ENCODE measurements around the gene PCDH9.
A peak's percentile ranks its signal among the peaks of the same experiment; 100 is the strongest.

The PCDH9 gene

DNA sequence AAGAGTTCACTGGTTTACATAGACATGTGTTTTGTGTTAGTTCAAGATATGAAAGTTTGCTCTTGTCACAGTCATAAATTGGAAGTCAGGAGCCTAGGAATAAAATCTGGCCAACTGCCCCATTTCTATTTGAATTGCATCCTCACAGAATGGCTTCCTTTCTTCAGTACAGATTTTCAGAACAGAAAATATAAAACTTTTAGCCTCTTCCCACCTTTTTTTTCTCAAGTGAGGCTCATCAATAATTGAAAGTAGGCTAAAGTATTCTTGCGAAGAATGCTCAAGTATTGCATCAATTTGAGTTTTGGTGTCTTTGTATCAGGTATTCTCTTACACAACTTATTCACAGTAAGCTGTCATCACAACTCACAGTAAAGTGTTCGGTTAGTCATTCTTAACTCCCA, 802.7 kb downstream of the PCDH9 start:
- Histone ChIP-seq H3K36me3 (ENCODE audit: insufficient read depth, low read length) (no peaks in the 10 kb centered on the region), H3K9me2 (ENCODE audit: low read depth, low read length) (no peaks in the 10 kb centered on the region), H3F3A (ENCODE audit: insufficient read depth, low read length) (no peaks in the 10 kb centered on the region), H3K4me1 (ENCODE audit: insufficient read depth, low read length, severe bottlenecking) (peaks cover 23% of the 10 kb centered on the region), H3K9ac (ENCODE audit: low read length) (no peak overlapping the region), H3K79me2 (ENCODE audit: insufficient read depth, low read length) (no peaks in the 10 kb centered on the region), H4K20me1 (ENCODE audit: insufficient read depth, low read length) (no peaks in the 10 kb centered on the region), H3K9me3 (ENCODE audit: low read length) (no peaks in the 10 kb centered on the region), H3K27ac (ENCODE audit: low read depth, low read length, poor library complexity, severe bottlenecking) (no peak overlapping the region), H2AFZ (ENCODE audit: low read length) (peak overlapping the region; percentile 2; the same call in 1 of the 2 replicates), H3K27me3 (ENCODE audit: insufficient read depth, low read length) (no peaks in the 10 kb centered on the region), H3K4me2 (ENCODE audit: low read length) (no peak overlapping the region), H3K4me3 (ENCODE audit: low read depth, low read length, poor library complexity, severe bottlenecking) (no peak overlapping the region)
- TF ChIP-seq EZH2 (IDR thresholded peaks at IDR 0.05; ENCODE audit: borderline replicate concordance, low read length) = no peak
- TF ChIP-seq, protein P1, sequence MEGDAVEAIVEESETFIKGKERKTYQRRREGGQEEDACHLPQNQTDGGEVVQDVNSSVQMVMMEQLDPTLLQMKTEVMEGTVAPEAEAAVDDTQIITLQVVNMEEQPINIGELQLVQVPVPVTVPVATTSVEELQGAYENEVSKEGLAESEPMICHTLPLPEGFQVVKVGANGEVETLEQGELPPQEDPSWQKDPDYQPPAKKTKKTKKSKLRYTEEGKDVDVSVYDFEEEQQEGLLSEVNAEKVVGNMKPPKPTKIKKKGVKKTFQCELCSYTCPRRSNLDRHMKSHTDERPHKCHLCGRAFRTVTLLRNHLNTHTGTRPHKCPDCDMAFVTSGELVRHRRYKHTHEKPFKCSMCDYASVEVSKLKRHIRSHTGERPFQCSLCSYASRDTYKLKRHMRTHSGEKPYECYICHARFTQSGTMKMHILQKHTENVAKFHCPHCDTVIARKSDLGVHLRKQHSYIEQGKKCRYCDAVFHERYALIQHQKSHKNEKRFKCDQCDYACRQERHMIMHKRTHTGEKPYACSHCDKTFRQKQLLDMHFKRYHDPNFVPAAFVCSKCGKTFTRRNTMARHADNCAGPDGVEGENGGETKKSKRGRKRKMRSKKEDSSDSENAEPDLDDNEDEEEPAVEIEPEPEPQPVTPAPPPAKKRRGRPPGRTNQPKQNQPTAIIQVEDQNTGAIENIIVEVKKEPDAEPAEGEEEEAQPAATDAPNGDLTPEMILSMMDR (IDR thresholded peaks at IDR 0.05; ENCODE audit: low read length) = no peak

GRCh38 chr13:66425741-66426140, 804.4 kb downstream of the PCDH9 start:
- Histone ChIP-seq H3K4me1 (ENCODE audit: insufficient read depth, low read length, severe bottlenecking) (peaks cover 23% of the 10 kb centered on the region), H3K79me2 (ENCODE audit: insufficient read depth, low read length) (no peaks in the 10 kb centered on the region), H3K9ac (ENCODE audit: low read length) (no peak overlapping the region), H3K27me3 (ENCODE audit: insufficient read depth, low read length) (no peaks in the 10 kb centered on the region), H3K9me3 (ENCODE audit: low read length) (0 out of 2 replicates have a peak, but pooled peaks cover under 1% of the 10 kb centered on the region), H3K4me2 (ENCODE audit: low read length) (no peak overlapping the region), H3F3A (ENCODE audit: insufficient read depth, low read length) (no peaks in the 10 kb centered on the region), H3K36me3 (ENCODE audit: insufficient read depth, low read length) (no peaks in the 10 kb centered on the region), H3K4me3 (ENCODE audit: low read depth, low read length, poor library complexity, severe bottlenecking) (no peak overlapping the region), H3K27ac (ENCODE audit: low read depth, low read length, poor library complexity, severe bottlenecking) (no peak overlapping the region), H4K20me1 (ENCODE audit: insufficient read depth, low read length) (no peaks in the 10 kb centered on the region), H3K9me2 (ENCODE audit: low read depth, low read length) (no peaks in the 10 kb centered on the region), H2AFZ (ENCODE audit: low read length) (no peak overlapping the region)
- TF ChIP-seq, protein P1 (IDR thresholded peaks at IDR 0.05; ENCODE audit: low read length) = no peak
- no peak for TF ChIP-seq EZH2 (IDR thresholded peaks at IDR 0.05; ENCODE audit: borderline replicate concordance, low read length)

DNA sequence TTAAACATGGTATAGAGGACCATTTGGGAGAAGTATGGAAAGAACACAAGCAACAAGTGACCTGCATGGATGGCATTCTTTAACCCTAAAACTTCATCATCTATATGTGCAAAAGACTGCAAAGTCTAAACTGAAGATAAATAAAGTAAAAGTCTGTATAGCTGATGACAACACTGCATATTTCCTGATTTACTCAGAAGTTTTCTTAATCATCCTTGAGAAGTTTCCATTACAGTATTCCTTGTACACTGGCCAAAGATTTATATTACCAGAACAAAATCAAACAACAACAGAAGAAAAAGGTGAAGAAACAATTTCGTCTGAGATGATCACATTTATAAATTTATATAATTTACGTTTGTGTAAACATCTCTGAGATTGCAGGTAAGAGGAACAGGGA, 805.7 kb downstream of the PCDH9 start:
- Histone ChIP-seq H3K9ac (ENCODE audit: low read length) (no peak overlapping the region), H3K79me2 (ENCODE audit: insufficient read depth, low read length) (no peaks in the 10 kb centered on the region), H3K4me1 (ENCODE audit: insufficient read depth, low read length, severe bottlenecking) (peaks cover 18% of the 10 kb centered on the region), H3K4me3 (ENCODE audit: low read depth, low read length, poor library complexity, severe bottlenecking) (no peak overlapping the region), H3K9me3 (ENCODE audit: low read length) (0 out of 2 replicates have a peak, but pooled peaks cover 2% of the 10 kb centered on the region), H3K9me2 (ENCODE audit: low read depth, low read length) (no peaks in the 10 kb centered on the region), H3F3A (ENCODE audit: insufficient read depth, low read length) (no peaks in the 10 kb centered on the region), H4K20me1 (ENCODE audit: insufficient read depth, low read length) (no peaks in the 10 kb centered on the region), H3K4me2 (ENCODE audit: low read length) (no peak overlapping the region), H3K27ac (ENCODE audit: low read depth, low read length, poor library complexity, severe bottlenecking) (no peak overlapping the region), H2AFZ (ENCODE audit: low read length) (no peak overlapping the region), H3K36me3 (ENCODE audit: insufficient read depth, low read length) (no peaks in the 10 kb centered on the region), H3K27me3 (ENCODE audit: insufficient read depth, low read length) (no peaks in the 10 kb centered on the region)
- no peak for TF ChIP-seq EZH2 (IDR thresholded peaks at IDR 0.05; ENCODE audit: borderline replicate concordance, low read length)
- TF ChIP-seq, protein P1 (IDR thresholded peaks at IDR 0.05; ENCODE audit: low read length) = no peak

Data from OCI-LY1 (cell line).